OCI-LY3 (cell line): ENCODE measurements around the gene PPP2R1B.

Experiments
- H2AFZ ChIP-seq: fragments of 200-600, 300-600 bp; shearing (Covaris generic); 2 replicates; pipeline ENCODE4 v1.6.0; 2014; ENCODE audit warnings: antibody characterized with exemption, low read depth, low read length
- H3K27ac ChIP-seq: fragments of 200-600, 300-600 bp; sonication (generic); 2 replicates; pipeline ENCODE4 v1.5.1; 2014; ENCODE audit warnings: mild to moderate bottlenecking, low read length, moderate library complexity, mixed read lengths
- H3K27me3 ChIP-seq: fragments of 200-600, 300-600 bp; sonication (generic); 2 replicates; pipeline ENCODE4 v1.6.1; 2014; ENCODE audit warnings: low read depth, low read length, mixed read lengths
- H3K36me3 ChIP-seq: fragments of 200-600, 300-600 bp; sonication (generic); replicated peaks from 2 replicates; pipeline ENCODE3; 2014; ENCODE audit warnings: low read depth, low read length, mixed read lengths
- H3K4me1 ChIP-seq: fragments of 300-600, 200-600 bp; sonication (generic); 2 replicates; pipeline ENCODE4 v1.6.1; 2014; ENCODE audit warnings: low read length, mixed read lengths
- H3K4me2 ChIP-seq: fragments of 200-600, 300-600 bp; sonication (generic); 2 replicates; pipeline ENCODE4 v1.6.1; 2014; ENCODE audit warnings: low read length, mixed read lengths
- H3K4me3 ChIP-seq: fragments of 300-600, 200-600 bp; sonication (generic); 2 replicates; pipeline ENCODE4 v1.5.1; 2014; ENCODE audit warnings: antibody characterized with exemption, mild to moderate bottlenecking, low read length, moderate library complexity
- H3K79me2 ChIP-seq: fragments of 300-600, 200-600 bp; shearing (Covaris generic); 2 replicates; pipeline ENCODE4 v1.6.1; 2014; ENCODE audit warnings: mild to moderate bottlenecking, low read length, mixed read lengths
- H3K9ac ChIP-seq: fragments of 300-600, 200-600 bp; shearing (Covaris generic); 2 replicates; pipeline ENCODE4 v1.6.0; 2014; ENCODE audit warnings: mild to moderate bottlenecking, low read length, moderate library complexity
- H3K9me3 ChIP-seq: fragments of 200-600, 300-600 bp; shearing (Covaris generic); 2 replicates; pipeline ENCODE4 v1.6.1; 2014; ENCODE audit warnings: low read length, mixed read lengths; ENCODE audit not compliant: insufficient read depth
- H4K20me1 ChIP-seq: fragments of 200-600, 300-600 bp; sonication (generic); 2 replicates; pipeline ENCODE4 v1.6.1; 2016; ENCODE audit warnings: low read length, mixed read lengths; ENCODE audit not compliant: insufficient read depth
- CTCF ChIP-seq: fragments of 200-600, 300-600 bp; sonication (generic); IDR thresholded peaks from 2 replicates; pipeline ENCODE4 v1.5.1; 2014; ENCODE audit warnings: antibody characterized with exemption, low read length, low read depth
- EZH2phosphoT487 ChIP-seq: fragments of 200-600 bp; shearing (Covaris generic); IDR thresholded peaks from 2 replicates; pipeline ENCODE4 v1.6.1; 2018; ENCODE audit warnings: antibody characterized with exemption, mixed run types, low read depth

The PPP2R1B gene

GRCh38 chr11:111703576-111703975 is 62.6 kb downstream of the PPP2R1B start:
- no peak for TF ChIP-seq EZH2phosphoT487
- TF ChIP-seq CTCF: no peak
- H3K36me3 ChIP-seq: peaks cover 31% of the 10 kb centered on the region
- peaks cover 7% of the 10 kb centered on the region; the same call in 1 of the 2 replicates for H4K20me1 ChIP-seq
- H3K4me3 ChIP-seq: no peak overlapping the region
- no peak overlapping the region for H3K27ac ChIP-seq
- no peak overlapping the region for H3K4me2 ChIP-seq
- no peak overlapping the region for H2AFZ ChIP-seq
- H3K4me1 ChIP-seq: no peaks in the 10 kb centered on the region
- H3K27me3 ChIP-seq: no peaks in the 10 kb centered on the region
- H3K79me2 ChIP-seq: no peaks in the 10 kb centered on the region; the same call in 1 of the 2 replicates
- no peak overlapping the region for H3K9ac ChIP-seq
- no peaks in the 10 kb centered on the region for H3K9me3 ChIP-seq

- Histone ChIP-seq H3K9me3 (no peaks in the 10 kb centered on the region), H3K79me2 (no peaks in the 10 kb centered on the region; the same call in 1 of the 2 replicates), H4K20me1 (peaks cover 7% of the 10 kb centered on the region; the same call in 1 of the 2 replicates), H3K4me1 (no peaks in the 10 kb centered on the region), H3K9ac (no peak overlapping the region), H3K4me3 (no peak overlapping the region), H3K27me3 (no peaks in the 10 kb centered on the region), H3K27ac (no peak overlapping the region), H3K4me2 (no peak overlapping the region), H2AFZ (no peak overlapping the region), H3K36me3 (peaks cover 29% of the 10 kb centered on the region)
- TF ChIP-seq CTCF (no peak), EZH2phosphoT487 (no peak)
Measured at GRCh38 chr11:111702623-111703022, 63.6 kb downstream of the PPP2R1B start.

GRCh38 chr11:111700162-111700561 is 66.0 kb downstream of the PPP2R1B start:
- Histone ChIP-seq H3K4me2 (no peak overlapping the region), H3K79me2 (no peaks in the 10 kb centered on the region; the same call in 1 of the 2 replicates), H3K9ac (no peak overlapping the region)

GRCh38 chr11:111699579-111700156 is 66.5 kb downstream of the PPP2R1B start:
- TF ChIP-seq CTCF: no peak
- no peak for TF ChIP-seq EZH2phosphoT487
- no peaks in the 10 kb centered on the region for H3K27me3 ChIP-seq
- H3K79me2 ChIP-seq: no peaks in the 10 kb centered on the region; the same call in 1 of the 2 replicates
- no peak overlapping the region for H3K9ac ChIP-seq
- no peaks in the 10 kb centered on the region for H3K9me3 ChIP-seq
- no peak overlapping the region for H3K4me2 ChIP-seq
- no peak overlapping the region for H3K4me3 ChIP-seq
- peaks cover 17% of the 10 kb centered on the region for H3K36me3 ChIP-seq
- H4K20me1 ChIP-seq: peaks cover 7% of the 10 kb centered on the region
- H3K4me1 ChIP-seq: peaks cover 4% of the 10 kb centered on the region; the same call in 1 of the 2 replicates
- no peak overlapping the region for H3K27ac ChIP-seq
- H2AFZ ChIP-seq: no peak overlapping the region

More at GRCh38 chr11:111700162-111700561, 66.0 kb downstream of the PPP2R1B start:
- no peak overlapping the region for H3K27ac ChIP-seq
- H2AFZ ChIP-seq: no peak overlapping the region
- H3K27me3 ChIP-seq: no peaks in the 10 kb centered on the region
- TF ChIP-seq EZH2phosphoT487 (no peak), CTCF (no peak)
- peaks cover 22% of the 10 kb centered on the region for H3K36me3 ChIP-seq
- H3K4me1 ChIP-seq: no peaks in the 10 kb centered on the region
- H3K4me3 ChIP-seq: no peak overlapping the region
- H4K20me1 ChIP-seq: peaks cover 7% of the 10 kb centered on the region
- H3K9me3 ChIP-seq: no peaks in the 10 kb centered on the region
